NT2/D1 (cell line): ENCODE results near the gene XRCC3.
"Not testable (repeated sequence)": the region's sequence is repeated elsewhere in the genome, so short reads cannot be mapped to it uniquely, and the experiment has no call there.

Experiments used
- DNase-seq: peaks from one replicate; pipeline ENCODE4 v3.0.0-alpha.2; 2011; ENCODE audit warnings: low read depth, low spot score
- H3K27me3 ChIP-seq: 2 replicates; pipeline ENCODE4 v1.6.0; 2011; ENCODE audit warnings: mild to moderate bottlenecking; ENCODE audit not compliant: insufficient read length, insufficient read depth
- H3K36me3 ChIP-seq: 2 replicates; pipeline ENCODE4 v1.6.1; 2011; ENCODE audit warnings: mild to moderate bottlenecking, low read length, mixed read lengths; ENCODE audit not compliant: insufficient read depth, insufficient read length
- H3K4me1 ChIP-seq: 2 replicates; pipeline ENCODE4 v1.5.1; 2011; ENCODE audit not compliant: insufficient read depth, insufficient read length
- H3K4me3 ChIP-seq: 2 replicates; pipeline ENCODE4 v1.5.1; 2011; ENCODE audit warnings: low read depth; ENCODE audit not compliant: insufficient read length
- H3K9ac ChIP-seq: 2 replicates; pipeline ENCODE4 v1.6.0; 2011; ENCODE audit warnings: low read depth; ENCODE audit not compliant: insufficient read length
- H3K9me3 ChIP-seq: 2 replicates; pipeline ENCODE4 v1.5.1; 2011; ENCODE audit warnings: mild to moderate bottlenecking, low read length; ENCODE audit not compliant: insufficient read depth
- SUZ12 ChIP-seq: IDR thresholded peaks from 2 replicates; pipeline ENCODE4 v1.6.1; 2011; ENCODE audit not compliant: insufficient read length, insufficient read depth; ENCODE audit errors: extremely low read depth
- YY1 ChIP-seq: IDR thresholded peaks from 2 replicates; pipeline ENCODE4 v1.6.1; 2011; ENCODE audit not compliant: insufficient read length, insufficient read depth
- ZNF274 ChIP-seq: IDR thresholded peaks from 2 replicates; pipeline ENCODE4 v1.6.1; 2011; ENCODE audit warnings: mild to moderate bottlenecking, low read depth, low read length

XRCC3 gene

DNA sequence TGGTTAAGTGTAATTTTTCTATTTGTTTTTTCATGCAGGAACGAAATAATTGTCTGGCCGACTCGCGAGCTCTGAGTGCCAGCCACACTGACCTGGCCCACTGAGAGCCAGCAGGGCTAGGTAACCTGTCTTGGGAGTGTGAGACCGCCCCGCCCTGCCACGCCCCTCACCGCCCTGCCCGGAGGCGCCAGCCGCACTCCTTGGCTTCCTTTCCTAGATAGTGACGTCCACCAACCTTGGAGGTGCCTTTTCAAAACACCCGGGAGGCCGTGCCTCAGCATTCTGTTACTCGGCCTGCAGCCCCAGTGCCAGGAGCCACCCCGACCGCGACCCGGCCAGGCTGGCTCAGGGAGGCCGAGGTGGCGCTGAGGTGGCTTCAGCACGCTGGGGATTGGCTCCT, 21.7 kb downstream of the XRCC3 start:
- peaks cover 63% of the 10 kb centered on the region for H3K36me3 ChIP-seq
- no peak for DNase-seq
- TF ChIP-seq ZNF274 (no peak), SUZ12 (no peak), YY1 (no peak)
- no peaks in the 10 kb centered on the region for H3K27me3 ChIP-seq
- H3K9me3 ChIP-seq = no peaks in the 10 kb centered on the region
- peaks cover 6% of the 10 kb centered on the region for H3K4me1 ChIP-seq
- H3K4me3 ChIP-seq = no peak overlapping the region
- H3K9ac ChIP-seq = no peak overlapping the region

- peaks cover 61% of the 10 kb centered on the region for H3K36me3 ChIP-seq
- H3K27me3 ChIP-seq = no peaks in the 10 kb centered on the region
- TF ChIP-seq YY1 = no peak
- TF ChIP-seq SUZ12 = no peak
- TF ChIP-seq ZNF274 = no peak
- peaks cover 6% of the 10 kb centered on the region for H3K4me1 ChIP-seq
- no peaks in the 10 kb centered on the region for H3K9me3 ChIP-seq
- no peak overlapping the region for H3K4me3 ChIP-seq
- no peak for DNase-seq
- H3K9ac ChIP-seq = no peak overlapping the region
Observed at GRCh38 chr14:103692871-103693270, 22.4 kb downstream of the XRCC3 start.

GRCh38 chr14:103692159-103692558, 23.1 kb downstream of the XRCC3 start:
- DNase-seq = no peak
- TF ChIP-seq YY1 (no peak), ZNF274 (no peak), SUZ12 (no peak)
- no peak overlapping the region for H3K4me3 ChIP-seq
- H3K27me3 ChIP-seq = no peaks in the 10 kb centered on the region
- no peaks in the 10 kb centered on the region for H3K9me3 ChIP-seq
- H3K9ac ChIP-seq = no peak overlapping the region
- peaks cover 61% of the 10 kb centered on the region for H3K36me3 ChIP-seq
- peaks cover 2% of the 10 kb centered on the region for H3K4me1 ChIP-seq

DNA sequence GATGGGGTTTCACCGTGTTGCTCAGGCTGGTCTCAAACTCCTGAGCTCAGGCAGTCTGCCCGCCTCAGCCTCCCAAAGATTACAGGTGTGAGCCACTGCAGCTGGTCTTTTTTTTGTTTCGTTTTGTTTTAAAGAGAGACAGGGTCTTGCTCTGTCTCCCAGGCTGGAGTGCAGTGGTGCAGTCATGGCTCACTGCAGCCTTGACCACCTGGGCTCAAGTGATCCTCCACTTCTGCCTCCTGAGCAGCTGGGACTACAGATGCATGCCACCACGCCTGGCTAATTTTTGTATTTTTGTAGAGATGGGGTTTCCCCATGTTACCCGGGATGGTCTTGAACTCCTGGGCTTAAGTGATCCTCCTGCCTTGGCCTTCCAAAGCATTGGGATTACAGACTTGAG, 23.6 kb downstream of the XRCC3 start:
- not testable (repeated sequence) for H3K9me3 ChIP-seq, H3K9ac ChIP-seq, H3K27me3 ChIP-seq, DNase-seq, H3K4me3 ChIP-seq, H3K4me1 ChIP-seq
- H3K36me3 ChIP-seq = peaks cover 63% of the 10 kb centered on the region

DNA sequence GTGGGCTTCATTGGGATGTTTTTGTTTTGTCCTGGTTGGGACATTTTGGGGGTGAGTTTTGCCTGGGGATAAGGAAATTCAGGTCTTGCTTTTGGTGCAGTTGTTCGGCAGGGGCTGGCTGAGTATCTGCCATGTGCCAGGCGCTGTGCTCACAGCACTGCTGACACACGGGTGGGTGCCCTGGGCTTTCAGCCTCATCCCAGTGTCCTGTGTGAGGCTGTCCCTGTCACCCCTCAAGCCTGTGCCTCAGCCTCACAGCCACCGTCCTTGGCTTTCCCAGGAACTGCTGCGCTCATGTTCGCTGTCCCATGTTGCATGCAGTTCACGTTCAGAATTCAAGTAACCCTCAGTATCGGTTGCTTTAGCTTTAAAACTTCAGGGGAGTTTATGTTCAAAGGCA, 24.9 kb downstream of the XRCC3 start:
- Histone ChIP-seq H3K9me3 (no peaks in the 10 kb centered on the region), H3K27me3 (no peaks in the 10 kb centered on the region), H3K36me3 (peaks cover 69% of the 10 kb centered on the region), H3K9ac (no peak overlapping the region), H3K4me1 (peaks cover 4% of the 10 kb centered on the region), H3K4me3 (no peak overlapping the region)
- TF ChIP-seq YY1 (no peak), SUZ12 (no peak), ZNF274 (no peak)
- DNase-seq = no peak

GRCh38 chr14:103688906-103689902, 26.0 kb downstream of the XRCC3 start:
- Histone ChIP-seq H3K36me3 (peaks cover 72% of the 10 kb centered on the region), H3K27me3 (no peaks in the 10 kb centered on the region), H3K4me3 (no peak overlapping the region), H3K9me3 (no peaks in the 10 kb centered on the region), H3K4me1 (peaks cover 4% of the 10 kb centered on the region), H3K9ac (no peak overlapping the region)
- DNase-seq = no peak
- TF ChIP-seq YY1 = no peak
- TF ChIP-seq ZNF274 = no peak
- TF ChIP-seq SUZ12 = no peak

- no peaks in the 10 kb centered on the region for H3K9me3 ChIP-seq
- peaks cover 72% of the 10 kb centered on the region for H3K36me3 ChIP-seq
- H3K27me3 ChIP-seq = no peaks in the 10 kb centered on the region
- no peak overlapping the region for H3K9ac ChIP-seq
- H3K4me3 ChIP-seq = no peak overlapping the region
- no peak for TF ChIP-seq ZNF274
- no peak for TF ChIP-seq YY1
- TF ChIP-seq SUZ12 = no peak
- peaks cover 4% of the 10 kb centered on the region for H3K4me1 ChIP-seq
- DNase-seq = no peak
Observed at GRCh38 chr14:103688441-103688840, 26.8 kb downstream of the XRCC3 start.
